ENCODE data around the gene TP53INP2.

TP53INP2 gene

GRCh38 chr20:34748709-34749108 lies 44.6 kb downstream of the TP53INP2 start:
- no peaks in the 10 kb centered on the region for H3K27me3 ChIP-seq (ENCODE audit: insufficient read depth, insufficient read length)
- H3K9me3 ChIP-seq (ENCODE audit: insufficient read depth, low read length): no peaks in the 10 kb centered on the region
- no peaks in the 10 kb centered on the region for H3K4me1 ChIP-seq (ENCODE audit: insufficient read depth, insufficient read length)
- no peak overlapping the region for H3K9ac ChIP-seq (ENCODE audit: insufficient read length, low read depth)
- no peak overlapping the region for H3K4me3 ChIP-seq (ENCODE audit: insufficient read length, low read depth)
- TF ChIP-seq ZNF274 (IDR thresholded peaks at IDR 0.05; ENCODE audit: low read depth, low read length) (no peak), YY1 (IDR thresholded peaks at IDR 0.05; ENCODE audit: insufficient read depth, insufficient read length) (no peak), SUZ12 (IDR thresholded peaks at IDR 0.05; ENCODE audit: extremely low read depth, insufficient read depth, insufficient read length) (no peak)
- DNase-seq (ENCODE audit: low read depth, low spot score): no peak
- H3K36me3 ChIP-seq (ENCODE audit: insufficient read depth, insufficient read length, low read length): peaks cover 61% of the 10 kb centered on the region

- TF ChIP-seq SUZ12 (IDR thresholded peaks at IDR 0.05; ENCODE audit: extremely low read depth, insufficient read depth, insufficient read length): no peak
- no peak for TF ChIP-seq ZNF274 (IDR thresholded peaks at IDR 0.05; ENCODE audit: low read depth, low read length)
- no peak for TF ChIP-seq YY1 (IDR thresholded peaks at IDR 0.05; ENCODE audit: insufficient read depth, insufficient read length)
- peaks cover 56% of the 10 kb centered on the region for H3K36me3 ChIP-seq (ENCODE audit: insufficient read depth, insufficient read length, low read length)
- H3K4me1 ChIP-seq (ENCODE audit: insufficient read depth, insufficient read length): no peaks in the 10 kb centered on the region
- H3K4me3 ChIP-seq (ENCODE audit: insufficient read length, low read depth): no peak overlapping the region
- H3K27me3 ChIP-seq (ENCODE audit: insufficient read depth, insufficient read length): no peaks in the 10 kb centered on the region
- no peak for DNase-seq (ENCODE audit: low read depth, low spot score)
- no peak overlapping the region for H3K9ac ChIP-seq (ENCODE audit: insufficient read length, low read depth)
- no peaks in the 10 kb centered on the region for H3K9me3 ChIP-seq (ENCODE audit: insufficient read depth, low read length)
Observed at GRCh38 chr20:34750484-34750883, 46.3 kb downstream of the TP53INP2 start.

- Histone ChIP-seq H3K4me1 (ENCODE audit: insufficient read depth, insufficient read length) (no peaks in the 10 kb centered on the region), H3K36me3 (ENCODE audit: insufficient read depth, insufficient read length, low read length) (peaks cover 52% of the 10 kb centered on the region), H3K9me3 (ENCODE audit: insufficient read depth, low read length) (no peaks in the 10 kb centered on the region), H3K4me3 (ENCODE audit: insufficient read length, low read depth) (no peak overlapping the region), H3K27me3 (ENCODE audit: insufficient read depth, insufficient read length) (no peaks in the 10 kb centered on the region), H3K9ac (ENCODE audit: insufficient read length, low read depth) (no peak overlapping the region)
- TF ChIP-seq SUZ12 (IDR thresholded peaks at IDR 0.05; ENCODE audit: extremely low read depth, insufficient read depth, insufficient read length): no peak
- TF ChIP-seq YY1 (IDR thresholded peaks at IDR 0.05; ENCODE audit: insufficient read depth, insufficient read length): no peak
- TF ChIP-seq ZNF274 (IDR thresholded peaks at IDR 0.05; ENCODE audit: low read depth, low read length): no peak
- DNase-seq (ENCODE audit: low read depth, low spot score): no peak
Observed at GRCh38 chr20:34751453-34751852, 47.3 kb downstream of the TP53INP2 start.

- DNase-seq (ENCODE audit: low read depth, low spot score): no peak
- Histone ChIP-seq H3K9me3 (ENCODE audit: insufficient read depth, low read length) (no peaks in the 10 kb centered on the region), H3K4me1 (ENCODE audit: insufficient read depth, insufficient read length) (no peaks in the 10 kb centered on the region), H3K9ac (ENCODE audit: insufficient read length, low read depth) (no peak overlapping the region), H3K4me3 (ENCODE audit: insufficient read length, low read depth) (no peak overlapping the region), H3K27me3 (ENCODE audit: insufficient read depth, insufficient read length) (no peaks in the 10 kb centered on the region), H3K36me3 (ENCODE audit: insufficient read depth, insufficient read length, low read length) (peaks cover 65% of the 10 kb centered on the region)
- no peak for TF ChIP-seq YY1 (IDR thresholded peaks at IDR 0.05; ENCODE audit: insufficient read depth, insufficient read length)
- no peak for TF ChIP-seq SUZ12 (IDR thresholded peaks at IDR 0.05; ENCODE audit: extremely low read depth, insufficient read depth, insufficient read length)
- no peak for TF ChIP-seq ZNF274 (IDR thresholded peaks at IDR 0.05; ENCODE audit: low read depth, low read length)
Observed at GRCh38 chr20:34753706-34754461, 49.7 kb downstream of the TP53INP2 start.

GRCh38 chr20:34754611-34755010 lies 50.5 kb downstream of the TP53INP2 start:
- Histone ChIP-seq H3K27me3 (ENCODE audit: insufficient read depth, insufficient read length) (no peaks in the 10 kb centered on the region), H3K9me3 (ENCODE audit: insufficient read depth, low read length) (no peaks in the 10 kb centered on the region), H3K9ac (ENCODE audit: insufficient read length, low read depth) (no peak overlapping the region), H3K4me1 (ENCODE audit: insufficient read depth, insufficient read length) (no peaks in the 10 kb centered on the region), H3K36me3 (ENCODE audit: insufficient read depth, insufficient read length, low read length) (peaks cover 66% of the 10 kb centered on the region), H3K4me3 (ENCODE audit: insufficient read length, low read depth) (no peak overlapping the region)
- TF ChIP-seq ZNF274 (IDR thresholded peaks at IDR 0.05; ENCODE audit: low read depth, low read length): no peak
- no peak for TF ChIP-seq YY1 (IDR thresholded peaks at IDR 0.05; ENCODE audit: insufficient read depth, insufficient read length)
- no peak for TF ChIP-seq SUZ12 (IDR thresholded peaks at IDR 0.05; ENCODE audit: extremely low read depth, insufficient read depth, insufficient read length)
- no peak for DNase-seq (ENCODE audit: low read depth, low spot score)

- Histone ChIP-seq H3K4me3 (ENCODE audit: insufficient read length, low read depth) (no peak overlapping the region), H3K9ac (ENCODE audit: insufficient read length, low read depth) (no peak overlapping the region), H3K4me1 (ENCODE audit: insufficient read depth, insufficient read length) (no peaks in the 10 kb centered on the region), H3K27me3 (ENCODE audit: insufficient read depth, insufficient read length) (no peaks in the 10 kb centered on the region), H3K36me3 (ENCODE audit: insufficient read depth, insufficient read length, low read length) (peaks cover 63% of the 10 kb centered on the region), H3K9me3 (ENCODE audit: insufficient read depth, low read length) (no peaks in the 10 kb centered on the region)
- DNase-seq (ENCODE audit: low read depth, low spot score): no peak
- TF ChIP-seq SUZ12 (IDR thresholded peaks at IDR 0.05; ENCODE audit: extremely low read depth, insufficient read depth, insufficient read length) (no peak), ZNF274 (IDR thresholded peaks at IDR 0.05; ENCODE audit: low read depth, low read length) (no peak), YY1 (IDR thresholded peaks at IDR 0.05; ENCODE audit: insufficient read depth, insufficient read length) (no peak)
Observed at GRCh38 chr20:34755367-34755766, 51.2 kb downstream of the TP53INP2 start.

GRCh38 chr20:34762031-34762555 lies 57.9 kb downstream of the TP53INP2 start:
- no peak for DNase-seq (ENCODE audit: low read depth, low spot score)
- Histone ChIP-seq H3K36me3 (ENCODE audit: insufficient read depth, insufficient read length, low read length) (peaks cover 66% of the 10 kb centered on the region), H3K4me1 (ENCODE audit: insufficient read depth, insufficient read length) (no peaks in the 10 kb centered on the region), H3K9ac (ENCODE audit: insufficient read length, low read depth) (no peak overlapping the region), H3K9me3 (ENCODE audit: insufficient read depth, low read length) (no peaks in the 10 kb centered on the region), H3K27me3 (ENCODE audit: insufficient read depth, insufficient read length) (no peaks in the 10 kb centered on the region), H3K4me3 (ENCODE audit: insufficient read length, low read depth) (no peak overlapping the region)
- no peak for TF ChIP-seq SUZ12 (IDR thresholded peaks at IDR 0.05; ENCODE audit: extremely low read depth, insufficient read depth, insufficient read length)

Data from NT2/D1 (cell line).